ENCODE results near the gene OGFR. TPM values are rescaled to one million over a fixed set of nuclear protein-coding genes. Genes with fewer than 3 reads are reported as not detected.
A peak's percentile ranks its signal among the peaks of the same experiment; 100 is the strongest.

OGFR gene
- total RNA-seq, 1 donor from 2014 or later: 43.7 TPM

DNA sequence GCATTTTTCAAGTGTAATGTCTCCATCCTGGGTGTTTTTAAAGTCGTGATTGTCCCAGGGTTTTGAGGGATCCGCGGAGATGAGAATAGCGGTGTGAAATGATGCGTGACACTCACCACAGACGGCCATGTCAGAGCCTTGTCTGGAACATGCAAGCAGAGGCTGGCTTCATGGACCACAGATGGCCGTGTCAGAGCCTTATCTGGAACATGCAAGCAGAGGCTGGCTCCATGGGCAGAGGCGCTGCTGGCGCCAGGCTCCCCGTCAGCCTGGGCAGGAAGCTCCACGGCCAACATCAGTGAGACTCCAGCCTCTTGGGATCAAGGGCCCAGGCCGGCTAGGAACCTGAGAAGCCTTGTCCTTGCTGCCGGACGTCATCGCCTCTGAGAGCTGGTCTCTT, 16.0 kb upstream of the OGFR start:
- peaks cover 12% of the 10 kb centered on the region for H3K4me1 ChIP-seq
- DNase-seq (ENCODE audit: extremely low spot score in 2 of 2): no peak
- H3K9me3 ChIP-seq: no peaks in the 10 kb centered on the region
- intact Hi-C loops (cut with DNase I): no loop called here
- no peak for TF ChIP-seq POLR2AphosphoS5 (IDR thresholded peaks at IDR 0.05; ENCODE audit: insufficient read depth in 1 of 2, low read depth in 1 of 2)
- H3K36me3 ChIP-seq: no peaks in the 10 kb centered on the region
- H3K27ac ChIP-seq: no peak overlapping the region
- H3K4me3 ChIP-seq: no peak overlapping the region
- no peaks in the 10 kb centered on the region for H3K27me3 ChIP-seq

- Histone ChIP-seq H3K36me3 (no peaks in the 10 kb centered on the region), H3K4me1 (peaks cover 15% of the 10 kb centered on the region), H3K9me3 (no peaks in the 10 kb centered on the region), H3K4me3 (no peak overlapping the region), H3K27ac (no peak overlapping the region), H3K27me3 (no peaks in the 10 kb centered on the region)
- no peak for DNase-seq (ENCODE audit: extremely low spot score in 2 of 2)
- TF ChIP-seq, protein P1, sequence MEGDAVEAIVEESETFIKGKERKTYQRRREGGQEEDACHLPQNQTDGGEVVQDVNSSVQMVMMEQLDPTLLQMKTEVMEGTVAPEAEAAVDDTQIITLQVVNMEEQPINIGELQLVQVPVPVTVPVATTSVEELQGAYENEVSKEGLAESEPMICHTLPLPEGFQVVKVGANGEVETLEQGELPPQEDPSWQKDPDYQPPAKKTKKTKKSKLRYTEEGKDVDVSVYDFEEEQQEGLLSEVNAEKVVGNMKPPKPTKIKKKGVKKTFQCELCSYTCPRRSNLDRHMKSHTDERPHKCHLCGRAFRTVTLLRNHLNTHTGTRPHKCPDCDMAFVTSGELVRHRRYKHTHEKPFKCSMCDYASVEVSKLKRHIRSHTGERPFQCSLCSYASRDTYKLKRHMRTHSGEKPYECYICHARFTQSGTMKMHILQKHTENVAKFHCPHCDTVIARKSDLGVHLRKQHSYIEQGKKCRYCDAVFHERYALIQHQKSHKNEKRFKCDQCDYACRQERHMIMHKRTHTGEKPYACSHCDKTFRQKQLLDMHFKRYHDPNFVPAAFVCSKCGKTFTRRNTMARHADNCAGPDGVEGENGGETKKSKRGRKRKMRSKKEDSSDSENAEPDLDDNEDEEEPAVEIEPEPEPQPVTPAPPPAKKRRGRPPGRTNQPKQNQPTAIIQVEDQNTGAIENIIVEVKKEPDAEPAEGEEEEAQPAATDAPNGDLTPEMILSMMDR (IDR thresholded peaks at IDR 0.05): no peak
- no peak for TF ChIP-seq POLR2AphosphoS5 (IDR thresholded peaks at IDR 0.05; ENCODE audit: insufficient read depth in 1 of 2, low read depth in 1 of 2)
- TF ChIP-seq POLR2A (IDR thresholded peaks at IDR 0.05): no peak
- intact Hi-C loops (cut with DNase I): loop anchor here (5.0 to 10.0 kb wide), 3 partner anchors 123 to 485 kb away; partner anchors contain the start of gene ADRM1
Observed at GRCh38 chr20:62790075-62790474, 14.6 kb upstream of the OGFR start.

GRCh38 chr20:62791301-62792181, 13.1 kb upstream of the OGFR start:
- H3K9me3 ChIP-seq: no peaks in the 10 kb centered on the region
- intact Hi-C loops (cut with DNase I): loop anchor here (5.0 to 10.0 kb wide), 3 partner anchors 124 to 487 kb away; partner anchors contain the start of gene ADRM1
- no peak for TF ChIP-seq POLR2A (IDR thresholded peaks at IDR 0.05)
- TF ChIP-seq POLR2AphosphoS5 (IDR thresholded peaks at IDR 0.05; ENCODE audit: insufficient read depth in 1 of 2, low read depth in 1 of 2): peak in 1 of 2 donors; percentile 49
- TF ChIP-seq, protein P1 (IDR thresholded peaks at IDR 0.05): peak; percentile 41 to 78 (median 59)
- no peaks in the 10 kb centered on the region for H3K36me3 ChIP-seq
- no peaks in the 10 kb centered on the region for H3K27me3 ChIP-seq
- H3K4me1 ChIP-seq: peaks cover 15% of the 10 kb centered on the region
- no peak overlapping the region for H3K4me3 ChIP-seq
- no peak for DNase-seq (ENCODE audit: extremely low spot score in 2 of 2)
- H3K27ac ChIP-seq: no peak overlapping the region

GRCh38 chr20:62792182-62792939, 12.3 kb upstream of the OGFR start:
- Histone ChIP-seq H3K9me3 (no peaks in the 10 kb centered on the region), H3K27me3 (no peaks in the 10 kb centered on the region), H3K27ac (no peak overlapping the region), H3K36me3 (no peaks in the 10 kb centered on the region), H3K4me1 (peaks cover 22% of the 10 kb centered on the region), H3K4me3 (no peak overlapping the region)
- TF ChIP-seq POLR2A (IDR thresholded peaks at IDR 0.05) (no peak), POLR2AphosphoS5 (IDR thresholded peaks at IDR 0.05; ENCODE audit: insufficient read depth in 1 of 2, low read depth in 1 of 2) (no peak)
- TF ChIP-seq, protein P1 (IDR thresholded peaks at IDR 0.05): no peak
- intact Hi-C loops (cut with DNase I): loop anchor here (5.0 to 10.0 kb wide), 3 partner anchors 125 to 488 kb away; partner anchors contain the start of gene ADRM1
- DNase-seq (ENCODE audit: extremely low spot score in 2 of 2): no peak

GRCh38 chr20:62792940-62793756, 11.5 kb upstream of the OGFR start:
- peak overlapping the region; percentile 53 to 66 for H3K4me3 ChIP-seq
- intact Hi-C loops (cut with DNase I): loop anchor here (5.0 to 10.0 kb wide), 3 partner anchors 126 to 488 kb away; partner anchors contain the start of gene ADRM1
- peak overlapping the region; percentile 84 for H3K27ac ChIP-seq
- H3K4me1 ChIP-seq: peaks cover 26% of the 10 kb centered on the region
- H3K36me3 ChIP-seq: peaks cover 0 to 1% of the 10 kb centered on the region in 2 donors
- H3K27me3 ChIP-seq: no peaks in the 10 kb centered on the region
- TF ChIP-seq POLR2A (IDR thresholded peaks at IDR 0.05) (no peak), POLR2AphosphoS5 (IDR thresholded peaks at IDR 0.05; ENCODE audit: insufficient read depth in 1 of 2, low read depth in 1 of 2) (no peak)
- TF ChIP-seq, protein P1 (IDR thresholded peaks at IDR 0.05): no peak
- no peaks in the 10 kb centered on the region for H3K9me3 ChIP-seq
- no peak for DNase-seq (ENCODE audit: extremely low spot score in 2 of 2)

All from vagina (tissue), 2 donors.